Effector memory CD4-positive, alpha-beta T cell (primary cell): Measurements from ENCODE around the gene IDH3B.

Experiments
- DNase-seq, 3 donors: peaks; one replicate each; pipeline ENCODE4 v3.0.0-alpha.2; 2020
- H3K27ac ChIP-seq: 2 replicates; pipeline ENCODE4 v1.7.0; 2013; ENCODE audit warnings: mild to moderate bottlenecking, low read length, moderate library complexity; ENCODE audit not compliant: insufficient read depth, poor library complexity, severe bottlenecking
- H3K27me3 ChIP-seq: replicated peaks from 2 replicates; pipeline ENCODE4 v1.7.0; 2013; ENCODE audit warnings: mild to moderate bottlenecking, low read length; ENCODE audit not compliant: insufficient read depth, control insufficient read depth, poor library complexity, severe bottlenecking
- H3K36me3 ChIP-seq: 2 replicates; pipeline ENCODE4 v1.7.0; 2013; ENCODE audit warnings: mild to moderate bottlenecking, low read length, moderate library complexity; ENCODE audit not compliant: control insufficient read depth, insufficient read depth
- H3K4me1 ChIP-seq: 2 replicates; pipeline ENCODE4 v1.7.0; 2013; ENCODE audit warnings: low read length, mild to moderate bottlenecking; ENCODE audit not compliant: control insufficient read depth, insufficient read depth, poor library complexity, severe bottlenecking
- H3K4me3 ChIP-seq: 2 replicates; pipeline ENCODE4 v1.7.0; 2013; ENCODE audit warnings: low read length, low read depth, mild to moderate bottlenecking; ENCODE audit not compliant: insufficient read depth, poor library complexity, severe bottlenecking
- H3K9me3 ChIP-seq: 2 replicates; pipeline ENCODE4 v1.7.0; 2013; ENCODE audit warnings: mild to moderate bottlenecking, low read length, moderate library complexity; ENCODE audit not compliant: control insufficient read depth

IDH3B gene

GRCh38 chr20:2652724-2653555, 11.1 kb downstream of the IDH3B start:
- Histone ChIP-seq H3K36me3 (peaks cover 39% of the 10 kb centered on the region), H3K4me1 (peaks cover 18% of the 10 kb centered on the region), H3K27me3 (no peaks in the 10 kb centered on the region), H3K27ac (peak overlapping the region; percentile 90), H3K9me3 (no peaks in the 10 kb centered on the region), H3K4me3 (peak overlapping the region; percentile 84)
- DNase-seq = no peak

- DNase-seq = peak; percentile 88 to 92 (median 91)
- Histone ChIP-seq H3K4me1 (peaks cover 18% of the 10 kb centered on the region), H3K27ac (peak within 1 kb of the TSS; percentile 90), H3K36me3 (peaks cover 31% of the 10 kb centered on the region), H3K9me3 (no peaks in the 10 kb centered on the region), H3K4me3 (peak within 1 kb of the TSS; percentile 84), H3K27me3 (no peaks in the 10 kb centered on the region)
Observed at GRCh38 chr20:2651772-2652723, 12.0 kb downstream of the IDH3B start, which contains the start of gene NOP56. TSS of gene NOP56 (plus strand) at chr20:2652632. CDS start at chr20:2652661, 29 bp downstream.

- no peaks in the 10 kb centered on the region for H3K27me3 ChIP-seq
- H3K4me3 ChIP-seq = no peak overlapping the region
- DNase-seq = no peak
- H3K9me3 ChIP-seq = no peaks in the 10 kb centered on the region
- H3K27ac ChIP-seq = no peak overlapping the region
- no peaks in the 10 kb centered on the region for H3K36me3 ChIP-seq
- no peaks in the 10 kb centered on the region for H3K4me1 ChIP-seq
Observed at GRCh38 chr20:2643708-2644107, 20.3 kb downstream of the IDH3B start.

- no peaks in the 10 kb centered on the region for H3K27me3 ChIP-seq
- no peaks in the 10 kb centered on the region for H3K36me3 ChIP-seq
- H3K9me3 ChIP-seq = no peaks in the 10 kb centered on the region
- DNase-seq = no peak
- H3K4me3 ChIP-seq = no peak overlapping the region
- H3K4me1 ChIP-seq = no peaks in the 10 kb centered on the region
- no peak overlapping the region for H3K27ac ChIP-seq
Observed at GRCh38 chr20:2640899-2641298, 23.1 kb downstream of the IDH3B start.

GRCh38 chr20:2640260-2640659, 23.8 kb downstream of the IDH3B start:
- DNase-seq = no peak
- no peaks in the 10 kb centered on the region for H3K36me3 ChIP-seq
- H3K4me3 ChIP-seq = no peak overlapping the region
- no peaks in the 10 kb centered on the region for H3K4me1 ChIP-seq
- no peaks in the 10 kb centered on the region for H3K9me3 ChIP-seq
- H3K27me3 ChIP-seq = no peaks in the 10 kb centered on the region
- H3K27ac ChIP-seq = no peak overlapping the region

GRCh38 chr20:2637246-2637645, 26.8 kb downstream of the IDH3B start:
- H3K27me3 ChIP-seq = no peaks in the 10 kb centered on the region
- H3K9me3 ChIP-seq = no peaks in the 10 kb centered on the region
- H3K4me1 ChIP-seq = no peaks in the 10 kb centered on the region
- no peak overlapping the region for H3K4me3 ChIP-seq
- no peak for DNase-seq
- H3K36me3 ChIP-seq = no peaks in the 10 kb centered on the region
- H3K27ac ChIP-seq = no peak overlapping the region

GRCh38 chr20:2633381-2633780, 30.6 kb downstream of the IDH3B start:
- DNase-seq = no peak
- H3K4me1 ChIP-seq = no peaks in the 10 kb centered on the region
- no peak overlapping the region for H3K27ac ChIP-seq

GRCh38 chr20:2631228-2631627, 32.8 kb downstream of the IDH3B start:
- no peak for DNase-seq
- H3K27ac ChIP-seq = no peak overlapping the region
- no peaks in the 10 kb centered on the region for H3K27me3 ChIP-seq
- no peaks in the 10 kb centered on the region for H3K9me3 ChIP-seq
- no peak overlapping the region for H3K4me3 ChIP-seq
- no peaks in the 10 kb centered on the region for H3K4me1 ChIP-seq
- H3K36me3 ChIP-seq = no peaks in the 10 kb centered on the region

More at GRCh38 chr20:2633381-2633780, 30.6 kb downstream of the IDH3B start:
- Histone ChIP-seq H3K9me3 (no peaks in the 10 kb centered on the region), H3K4me3 (no peak overlapping the region), H3K27me3 (no peaks in the 10 kb centered on the region), H3K36me3 (no peaks in the 10 kb centered on the region)

GRCh38 chr20:2626853-2627541, 37.0 kb downstream of the IDH3B start:
- H3K27ac ChIP-seq = no peak overlapping the region
- no peaks in the 10 kb centered on the region for H3K27me3 ChIP-seq
- no peaks in the 10 kb centered on the region for H3K9me3 ChIP-seq
- H3K4me3 ChIP-seq = no peak overlapping the region
- DNase-seq = no peak
- H3K4me1 ChIP-seq = no peaks in the 10 kb centered on the region
- H3K36me3 ChIP-seq = no peaks in the 10 kb centered on the region
